Bone marrow (tissue), 2 donors: ENCODE measurements around the gene MEFV.
"Not testable (repeated sequence)": the region's sequence is repeated elsewhere in the genome, so short reads cannot be mapped to it uniquely, and the experiment has no call there.

Experiments
- DNase-seq, 2 donors: peaks; one replicate each; lab custom pipeline; 2025; lab: John Stamatoyannopoulos, UW

The MEFV gene

GRCh38 chr16:3216263-3216640, 40.2 kb downstream of the MEFV start:
- DNase-seq: no peak

GRCh38 chr16:3215601-3216262, 40.7 kb downstream of the MEFV start:
- DNase-seq: no peak

DNA sequence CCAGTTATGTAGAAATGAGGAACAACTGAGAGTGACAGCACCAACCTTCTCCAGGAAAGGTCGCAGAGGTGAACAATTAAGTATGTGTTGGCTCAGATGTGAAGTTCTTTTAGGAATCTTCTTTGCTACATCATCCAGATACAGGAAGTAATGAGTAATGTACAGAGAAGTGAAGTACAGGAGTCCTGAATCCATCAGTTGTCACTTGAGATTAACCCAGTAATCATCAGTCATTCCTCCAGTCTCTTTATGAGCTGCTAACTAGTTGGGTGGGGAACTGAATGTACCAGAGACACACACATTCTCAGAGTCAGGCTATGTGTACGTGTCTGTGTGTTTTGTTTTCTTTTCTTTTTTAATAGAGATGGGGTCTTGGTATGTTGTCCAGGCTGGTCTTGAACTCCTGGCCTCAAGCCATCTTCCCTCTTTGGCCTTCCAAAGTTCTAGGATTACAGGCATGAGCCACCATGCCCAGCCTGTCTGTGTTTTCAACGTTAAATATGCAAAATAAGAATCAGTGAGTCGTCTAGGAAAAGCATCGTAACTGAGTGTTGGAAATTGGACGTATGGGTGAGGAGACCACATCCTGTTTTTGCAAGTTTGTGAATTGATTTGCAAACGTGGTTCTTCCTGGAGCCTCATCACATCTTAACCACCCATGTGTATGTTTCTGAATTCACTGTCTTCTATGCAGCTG, 41.4 kb downstream of the MEFV start:
- DNase-seq: no peak

GRCh38 chr16:3212567-3212966, 43.9 kb downstream of the MEFV start:
- DNase-seq: no peak

GRCh38 chr16:3212006-3212405, 44.4 kb downstream of the MEFV start:
- DNase-seq: no peak

DNA sequence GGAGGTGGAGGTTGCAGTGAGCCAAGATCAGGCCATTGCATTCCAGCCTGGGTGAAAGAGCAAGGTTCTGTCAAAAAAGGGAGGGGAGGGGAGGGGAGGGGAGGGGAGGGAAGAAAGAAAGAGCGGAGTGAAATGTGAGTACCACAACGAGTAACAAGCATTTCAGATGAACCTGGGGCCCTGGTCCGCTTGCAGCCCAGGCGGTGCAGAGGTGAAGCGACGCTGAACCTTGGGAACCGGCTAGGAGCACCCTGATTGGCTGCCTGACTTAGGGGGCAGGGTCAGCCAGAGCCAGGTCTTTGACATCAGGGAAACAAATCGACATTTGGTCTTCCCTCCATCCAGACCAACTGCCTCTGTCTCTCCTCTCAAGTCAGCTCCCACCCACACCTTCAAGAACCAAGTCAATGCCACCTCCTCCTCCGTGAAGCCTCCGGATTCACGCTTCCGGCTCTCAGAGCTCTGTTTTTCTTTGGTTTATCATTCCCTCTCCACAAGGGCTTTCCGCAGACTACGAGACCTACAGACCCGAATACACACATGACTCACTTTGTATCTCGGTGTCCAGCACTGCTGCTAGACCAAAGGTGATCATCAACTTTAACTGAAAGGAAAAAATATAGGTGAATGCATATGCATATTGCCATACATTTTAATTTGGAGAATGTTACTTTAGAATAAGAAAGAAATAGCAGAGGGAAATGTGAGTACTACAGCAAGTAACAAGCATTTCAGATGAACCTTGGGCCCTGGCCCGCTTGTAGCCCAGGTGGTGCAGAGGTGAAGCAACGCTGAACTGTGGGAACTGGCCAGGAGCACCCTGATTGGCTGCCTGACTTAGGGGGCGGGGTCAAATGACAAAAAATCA, 49.1 kb downstream of the MEFV start:
- no peak for DNase-seq

DNA sequence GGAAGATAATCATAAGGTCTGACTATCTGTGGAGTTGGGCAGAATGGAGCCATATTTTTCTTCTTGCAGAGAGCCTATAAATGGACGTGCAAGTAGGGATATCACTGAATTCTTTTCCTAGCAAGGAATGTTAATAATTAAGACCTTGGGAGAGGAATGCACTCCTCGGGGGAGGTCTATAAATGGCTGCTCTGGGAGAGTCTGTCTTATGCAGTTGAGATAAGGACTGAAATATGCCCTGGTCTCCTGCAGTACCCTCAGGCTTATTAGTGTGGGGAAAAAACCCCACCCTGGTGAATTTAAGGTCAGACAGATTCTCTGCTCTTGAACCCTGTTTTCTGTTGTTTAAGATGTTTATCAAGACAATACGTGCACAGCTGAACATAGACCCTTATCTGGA, 50.5 kb downstream of the MEFV start:
- DNase-seq: not testable (repeated sequence)

GRCh38 chr16:3202903-3203539, 53.4 kb downstream of the MEFV start:
- DNase-seq: no peak

DNA sequence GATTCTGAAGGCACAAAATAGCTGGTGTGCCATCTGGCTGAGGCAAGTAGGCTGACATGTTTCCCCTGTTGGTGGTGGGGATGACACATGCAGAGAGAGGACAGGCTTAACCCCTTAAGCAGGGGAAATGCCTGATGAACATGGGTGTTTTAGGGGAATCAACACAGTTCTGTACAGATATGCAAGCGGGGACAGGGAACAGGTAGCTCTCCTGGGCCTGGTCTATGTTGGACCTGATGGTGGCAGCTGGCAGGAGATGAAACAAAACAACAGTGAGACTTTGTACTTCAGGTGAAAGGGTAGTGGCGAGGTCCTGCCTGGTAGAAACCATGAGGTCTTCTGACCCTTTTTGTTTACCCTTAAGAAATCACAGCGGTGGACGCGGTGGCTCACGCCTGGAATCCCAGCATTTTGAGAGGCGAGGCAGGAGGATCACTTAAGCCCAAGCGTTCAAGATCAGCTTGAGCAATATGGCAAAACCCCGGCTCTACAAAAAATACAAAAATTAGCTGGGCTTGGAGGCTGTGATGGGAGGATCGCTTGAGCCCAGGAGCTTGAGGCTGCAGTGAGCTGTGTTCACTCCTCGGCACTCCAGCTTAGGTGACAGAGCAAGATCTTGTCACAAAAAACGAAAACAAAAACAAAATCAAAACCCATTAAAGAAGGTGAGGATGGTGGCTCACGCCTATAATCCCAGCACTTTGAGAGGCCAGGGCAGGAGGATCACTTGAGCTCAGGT, 57.9 kb downstream of the MEFV start:
- DNase-seq: no peak

- DNase-seq: not testable (repeated sequence)
Measured at GRCh38 chr16:3197694-3198333, 58.6 kb downstream of the MEFV start.

GRCh38 chr16:3195975-3196374, 60.5 kb downstream of the MEFV start:
- DNase-seq: no peak

DNA sequence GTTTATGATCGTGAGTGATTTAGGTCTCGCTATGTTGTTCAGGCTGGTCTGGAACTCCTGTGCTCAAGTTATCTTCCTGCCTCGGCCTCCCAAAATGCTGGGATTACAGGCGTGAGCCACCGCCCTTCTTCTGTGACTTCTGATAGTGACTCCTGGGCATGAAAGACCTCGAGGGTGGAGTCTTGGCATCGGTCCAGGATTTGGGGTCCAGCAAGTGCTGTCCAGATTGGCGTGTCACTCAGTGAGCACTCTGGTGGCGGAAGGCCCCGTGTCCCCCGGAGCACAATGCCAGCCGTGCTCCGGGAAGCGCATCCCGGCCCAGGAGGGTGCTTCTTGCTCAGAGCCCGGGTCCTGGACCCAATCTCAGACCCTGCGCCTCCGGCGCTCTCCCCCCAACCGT, 61.6 kb downstream of the MEFV start:
- no peak for DNase-seq

- DNase-seq: no peak
Measured at GRCh38 chr16:3193221-3194212, 62.9 kb downstream of the MEFV start.

DNA sequence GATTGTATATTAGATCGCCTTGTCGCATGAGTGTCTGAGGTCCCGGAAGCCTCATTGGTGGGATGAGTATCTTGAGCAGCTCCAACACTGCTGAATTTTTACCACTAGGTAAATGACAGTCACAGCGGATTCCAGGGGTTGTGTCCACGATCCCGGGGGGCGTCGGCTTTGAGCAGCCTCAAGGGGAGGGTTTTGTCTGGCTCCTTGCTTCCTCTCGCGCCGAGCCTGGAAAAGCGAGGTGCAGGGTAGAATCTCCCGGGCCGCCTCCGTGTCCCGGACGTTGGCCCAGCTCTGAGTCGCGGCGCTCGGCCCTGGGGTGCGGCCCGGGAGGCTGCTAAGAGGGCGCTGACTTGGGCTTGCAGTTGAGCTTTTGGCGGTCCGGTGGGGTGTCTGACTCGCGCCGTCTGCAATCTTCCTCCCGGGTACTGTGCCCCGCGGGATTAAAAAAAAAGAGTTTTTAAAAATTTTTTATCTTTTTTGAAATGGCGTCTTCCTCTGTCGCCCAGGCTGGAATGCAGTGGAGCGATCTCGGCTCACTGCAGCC, 63.9 kb downstream of the MEFV start:
- DNase-seq: no peak
